Lower leg skin (tissue), 3 donors: ENCODE measurements around the gene ZNF407.

Experiments used
- POLR2A ChIP-seq, 2 donors: fragments of 450-650 bp; IDR thresholded peaks; one replicate each; pipeline ENCODE4 v1.6.1; 2016 to 2017; ENCODE audit warnings: antibody characterized with exemption in 2 of 2, mild to moderate bottlenecking in 1 of 2, moderate library complexity in 1 of 2
- TF ChIP-seq, protein P1 (sequence below), 3 donors: fragments of 450-650 bp; IDR thresholded peaks; one replicate each; pipeline ENCODE4 v1.5.1; 2016; ENCODE audit warnings: antibody characterized with exemption in 3 of 3, mild to moderate bottlenecking in 3 of 3, moderate library complexity in 2 of 3

DNA sequence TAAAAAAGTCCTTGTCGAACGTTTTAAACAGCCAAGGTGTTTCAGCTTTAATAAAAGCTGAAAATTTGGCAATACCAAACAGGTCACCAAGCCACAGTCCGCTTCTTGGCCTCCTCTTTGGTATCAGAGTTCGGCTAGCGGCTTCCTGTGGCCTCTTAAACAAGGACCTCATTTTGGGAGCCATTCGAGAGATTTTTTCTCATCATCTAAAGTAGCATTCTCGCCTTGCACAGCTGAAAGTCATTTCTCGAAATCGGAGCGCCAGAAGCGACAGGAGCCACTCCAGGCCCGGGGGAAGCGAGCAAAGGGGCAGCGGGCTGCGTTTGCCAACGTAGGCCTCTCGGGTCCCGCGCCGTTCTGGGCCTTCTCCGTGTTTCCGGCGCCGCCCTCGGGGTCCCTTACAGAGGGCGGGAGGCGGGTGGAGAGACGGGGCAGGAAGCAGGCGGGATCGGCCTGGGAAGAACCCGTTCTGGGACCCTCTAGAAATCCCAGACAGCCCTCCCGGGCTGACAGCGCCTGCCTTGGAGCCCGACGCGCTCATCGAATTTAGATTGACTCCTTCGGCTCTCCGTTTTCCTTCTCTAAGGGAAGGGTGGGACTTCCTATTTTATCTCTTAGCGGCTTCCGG, 522 bp upstream of the ZNF407 start:
- TF ChIP-seq, protein P1, sequence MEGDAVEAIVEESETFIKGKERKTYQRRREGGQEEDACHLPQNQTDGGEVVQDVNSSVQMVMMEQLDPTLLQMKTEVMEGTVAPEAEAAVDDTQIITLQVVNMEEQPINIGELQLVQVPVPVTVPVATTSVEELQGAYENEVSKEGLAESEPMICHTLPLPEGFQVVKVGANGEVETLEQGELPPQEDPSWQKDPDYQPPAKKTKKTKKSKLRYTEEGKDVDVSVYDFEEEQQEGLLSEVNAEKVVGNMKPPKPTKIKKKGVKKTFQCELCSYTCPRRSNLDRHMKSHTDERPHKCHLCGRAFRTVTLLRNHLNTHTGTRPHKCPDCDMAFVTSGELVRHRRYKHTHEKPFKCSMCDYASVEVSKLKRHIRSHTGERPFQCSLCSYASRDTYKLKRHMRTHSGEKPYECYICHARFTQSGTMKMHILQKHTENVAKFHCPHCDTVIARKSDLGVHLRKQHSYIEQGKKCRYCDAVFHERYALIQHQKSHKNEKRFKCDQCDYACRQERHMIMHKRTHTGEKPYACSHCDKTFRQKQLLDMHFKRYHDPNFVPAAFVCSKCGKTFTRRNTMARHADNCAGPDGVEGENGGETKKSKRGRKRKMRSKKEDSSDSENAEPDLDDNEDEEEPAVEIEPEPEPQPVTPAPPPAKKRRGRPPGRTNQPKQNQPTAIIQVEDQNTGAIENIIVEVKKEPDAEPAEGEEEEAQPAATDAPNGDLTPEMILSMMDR (IDR thresholded peaks at IDR 0.05), result no peak
- no peak for TF ChIP-seq POLR2A (IDR thresholded peaks at IDR 0.05)
